HG02885 (cell line): ENCODE results near the gene SLC5A10.
"Not testable (repeated sequence)": the region's sequence is repeated elsewhere in the genome, so short reads cannot be mapped to it uniquely, and the experiment has no call there.

Source experiments
- ATAC-seq: cut with Tn5 transposase; IDR thresholded peaks from one replicate; pipeline ENCODE4 v1.9.1; 2021; ENCODE audit warnings: mild to moderate bottlenecking; ENCODE audit not compliant: unreplicated experiment, poor library complexity

SLC5A10 gene

DNA sequence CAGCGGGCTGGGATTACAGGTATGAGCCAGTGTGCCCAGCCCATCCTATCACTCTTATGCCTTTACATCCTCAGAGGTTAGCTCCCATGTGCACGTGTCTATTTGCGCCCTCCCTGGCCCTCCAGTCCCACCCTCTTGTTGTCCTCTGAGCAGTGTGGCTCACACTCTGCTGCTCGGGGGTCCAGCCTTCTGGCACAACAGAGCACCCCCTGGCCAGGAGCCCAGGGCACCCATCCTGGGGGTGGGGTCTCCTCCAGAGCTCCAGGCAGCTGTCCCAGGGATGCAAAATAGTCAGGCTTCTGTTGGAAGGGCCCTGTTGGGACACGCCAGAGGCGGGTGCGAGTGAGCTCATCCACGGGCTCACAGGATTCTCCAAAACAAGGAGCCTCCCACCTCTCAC lies 64.3 kb downstream of the SLC5A10 start:
- no peak for ATAC-seq

DNA sequence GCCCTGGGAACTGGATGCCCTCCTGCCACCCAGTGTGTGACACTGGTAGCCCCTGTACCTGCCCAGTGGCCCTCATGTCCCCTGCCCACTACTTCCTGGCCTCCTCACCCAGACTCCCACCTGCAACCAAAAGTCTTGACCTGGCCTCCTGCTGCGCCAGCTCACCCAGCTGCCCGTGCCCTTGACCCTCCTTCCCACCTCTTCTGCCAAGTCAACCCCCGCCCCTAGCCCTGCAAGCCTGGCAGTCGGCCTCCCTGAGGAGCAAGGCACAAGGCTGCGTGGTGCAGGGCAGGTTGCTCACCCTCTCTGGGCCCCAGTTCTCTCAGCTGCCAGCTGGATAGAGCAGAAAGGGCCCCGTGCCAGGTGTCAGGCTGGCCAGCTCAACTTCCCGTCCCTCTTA lies 64.9 kb downstream of the SLC5A10 start:
- no peak for ATAC-seq

DNA sequence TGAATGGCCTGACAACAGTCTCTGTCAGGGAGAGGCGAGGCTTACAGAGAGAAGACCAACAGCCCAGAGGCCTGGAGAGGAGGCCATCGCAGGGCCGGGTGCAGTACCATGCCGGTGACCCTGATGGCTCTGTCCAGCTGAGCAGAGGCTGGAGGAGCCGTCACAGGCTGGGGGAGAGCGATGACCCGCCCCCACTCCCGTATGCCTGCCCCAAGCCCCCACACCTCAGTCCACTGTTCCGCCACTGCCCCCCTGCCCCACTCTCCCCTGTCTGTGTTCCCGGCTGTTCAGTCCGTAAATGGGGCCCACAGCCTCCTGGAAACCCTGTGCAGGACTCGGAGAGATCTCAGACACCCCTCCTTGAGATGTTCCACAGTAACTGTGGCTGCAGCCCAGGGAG lies 65.4 kb downstream of the SLC5A10 start:
- ATAC-seq, result no peak

DNA sequence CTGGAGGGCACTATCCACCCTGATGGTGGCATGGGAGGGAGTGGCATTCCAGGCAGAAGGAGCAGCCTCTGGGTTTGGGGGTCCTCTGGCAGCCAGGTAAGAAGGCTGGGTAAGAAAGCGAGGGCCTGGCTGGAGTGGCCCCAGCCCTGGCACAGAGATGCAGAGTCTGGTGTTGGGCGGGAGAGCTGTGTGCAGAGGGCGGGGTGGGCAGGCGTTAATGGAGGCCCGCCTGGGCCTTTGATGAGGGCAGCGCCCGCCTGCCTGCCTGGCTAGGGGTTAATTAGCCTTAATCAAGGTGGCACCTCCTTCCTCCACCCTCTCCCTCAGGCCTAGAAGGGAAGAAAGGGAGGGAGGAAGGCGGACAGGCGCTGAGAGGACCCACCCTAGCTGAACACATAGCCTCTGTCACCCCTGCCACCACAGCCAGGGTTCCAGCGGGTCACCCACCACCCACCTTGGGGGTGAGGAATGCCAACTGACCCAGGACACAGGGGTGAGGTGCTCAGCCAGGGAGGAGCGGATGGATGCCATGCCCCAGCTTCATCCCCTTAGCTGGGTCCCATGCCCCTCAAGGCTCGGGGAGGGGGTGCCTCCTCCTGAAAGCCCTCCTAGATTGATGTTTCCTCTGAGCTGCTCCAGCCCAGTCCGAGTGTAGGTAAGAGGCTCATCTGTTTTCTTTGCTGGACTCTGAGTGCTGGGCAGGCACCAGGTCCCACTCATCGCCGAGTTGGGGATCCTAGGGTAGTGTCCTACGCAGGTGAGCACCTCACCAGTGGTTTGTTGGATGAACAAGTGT lies 66.0 kb downstream of the SLC5A10 start:
- no peak for ATAC-seq

DNA sequence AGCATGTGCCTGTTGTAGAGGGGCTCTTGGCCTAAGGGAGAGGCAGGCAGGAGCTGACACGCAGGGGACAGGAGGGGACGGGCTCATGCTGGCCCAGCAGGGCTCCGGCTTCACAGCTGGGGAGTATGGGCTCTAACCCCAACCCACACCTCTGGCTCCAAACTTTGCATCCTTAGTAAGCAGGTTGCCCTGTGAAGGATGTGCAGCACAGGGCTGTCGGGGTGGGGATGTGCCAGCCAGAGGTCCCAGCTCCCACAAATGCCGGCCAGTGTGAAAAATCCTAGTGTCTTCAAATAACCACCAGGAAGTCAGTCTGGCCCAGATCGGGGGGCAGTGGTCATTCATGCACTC lies 66.6 kb downstream of the SLC5A10 start:
- no peak for ATAC-seq

DNA sequence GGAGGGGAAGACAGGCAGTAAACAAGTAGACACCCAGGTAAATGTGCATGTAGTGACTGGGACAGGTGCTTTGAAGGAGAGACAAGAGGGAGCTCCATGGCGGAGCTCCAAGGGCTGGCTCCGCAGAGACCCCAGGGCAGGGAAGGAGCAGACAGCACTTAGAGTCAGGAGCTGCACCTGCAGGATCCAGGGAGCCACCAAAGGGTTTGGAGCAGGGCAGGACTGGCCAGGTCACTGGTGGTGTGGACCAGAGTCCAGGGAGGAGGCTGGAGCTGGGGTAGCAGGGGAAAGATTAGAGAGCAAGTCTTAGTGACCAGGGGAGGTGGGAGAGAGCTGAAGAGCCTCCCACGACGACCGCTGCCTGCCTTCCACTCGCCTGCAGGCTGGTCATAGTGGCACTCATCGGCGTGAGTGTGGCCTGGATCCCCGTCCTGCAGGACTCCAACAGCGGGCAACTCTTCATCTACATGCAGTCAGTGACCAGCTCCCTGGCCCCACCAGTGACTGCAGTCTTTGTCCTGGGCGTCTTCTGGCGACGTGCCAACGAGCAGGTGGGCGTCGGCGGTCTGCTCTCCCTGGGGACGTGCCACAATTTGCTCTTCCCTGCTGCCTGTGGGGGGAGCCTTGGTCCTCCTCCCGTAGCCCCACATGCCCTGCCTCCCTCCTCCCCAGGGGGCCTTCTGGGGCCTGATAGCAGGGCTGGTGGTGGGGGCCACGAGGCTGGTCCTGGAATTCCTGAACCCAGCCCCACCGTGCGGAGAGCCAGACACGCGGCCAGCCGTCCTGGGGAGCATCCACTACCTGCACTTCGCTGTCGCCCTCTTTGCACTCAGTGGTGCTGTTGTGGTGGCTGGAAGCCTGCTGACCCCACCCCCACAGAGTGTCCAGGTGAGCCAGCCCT lies 67.3 kb downstream of the SLC5A10 start:
- no peak for ATAC-seq

DNA sequence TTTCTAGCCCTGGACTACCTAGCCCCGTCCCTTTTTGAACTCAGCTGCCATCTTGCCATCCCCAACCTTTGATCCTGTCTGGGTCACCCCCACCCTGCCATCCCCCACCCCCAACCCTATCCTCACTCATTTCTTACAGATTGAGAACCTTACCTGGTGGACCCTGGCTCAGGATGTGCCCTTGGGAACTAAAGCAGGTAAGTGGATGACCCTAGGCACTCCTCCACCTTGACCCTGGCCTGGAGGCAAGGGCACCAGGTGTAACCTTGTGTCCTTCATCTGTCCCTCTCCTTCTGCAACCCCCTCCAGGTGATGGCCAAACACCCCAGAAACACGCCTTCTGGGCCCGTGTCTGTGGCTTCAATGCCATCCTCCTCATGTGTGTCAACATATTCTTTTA lies 68.1 kb downstream of the SLC5A10 start:
- no peak for ATAC-seq

DNA sequence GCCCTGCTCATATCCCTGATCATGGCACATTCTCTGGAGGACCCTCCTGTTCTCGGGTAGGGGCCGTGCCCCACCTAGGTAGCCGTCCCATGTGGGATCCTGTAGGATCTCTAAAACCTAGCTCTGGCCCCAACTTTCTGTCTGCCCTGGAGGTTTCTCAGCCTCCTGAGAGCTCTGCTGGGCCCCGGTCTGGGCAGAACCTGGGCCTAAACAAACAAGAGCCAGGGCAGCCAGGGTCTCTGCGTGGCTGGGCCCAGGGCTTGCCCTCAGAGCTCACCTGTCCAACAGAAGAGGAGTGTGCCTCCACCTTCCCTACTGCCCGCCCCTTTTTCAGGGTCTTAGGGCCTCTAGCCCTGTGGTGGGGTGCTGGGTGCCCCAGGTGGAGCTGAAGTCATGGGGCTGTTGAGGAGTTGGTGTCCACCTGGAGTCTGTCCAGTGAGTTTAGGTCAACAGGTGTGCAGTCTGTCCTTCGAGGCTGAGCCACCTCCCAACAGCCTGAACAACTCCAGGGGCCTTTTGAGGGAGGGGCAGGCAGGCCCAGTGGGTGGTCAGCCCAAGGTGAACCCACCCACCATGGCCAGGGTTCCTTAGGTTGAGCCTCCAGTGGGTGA lies 69.2 kb downstream of the SLC5A10 start:
- ATAC-seq, result not testable (repeated sequence)

DNA sequence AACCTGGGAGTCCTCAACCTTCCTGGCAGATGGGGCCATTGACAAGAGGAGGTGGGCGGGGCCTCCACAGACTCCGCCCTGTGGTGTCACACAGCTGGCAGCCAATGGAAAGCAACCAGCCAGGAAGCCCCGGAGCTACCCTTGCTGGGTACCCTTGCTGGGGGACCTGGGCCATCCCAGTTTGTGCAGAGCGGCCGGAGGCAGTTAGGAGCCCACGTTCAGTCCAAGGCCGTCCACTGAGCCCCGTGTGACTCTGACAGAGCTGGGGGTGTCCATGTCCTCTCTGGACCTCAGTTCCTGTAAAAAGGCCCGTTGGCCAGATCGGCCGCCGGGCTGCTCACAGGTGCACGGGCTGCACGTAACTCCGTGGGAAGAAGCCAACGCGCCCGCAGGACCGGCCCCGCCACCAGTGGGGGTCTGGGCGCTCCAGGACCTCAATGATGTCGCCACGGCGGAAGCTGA lies 69.7 kb downstream of the SLC5A10 start:
- ATAC-seq, result no peak

DNA sequence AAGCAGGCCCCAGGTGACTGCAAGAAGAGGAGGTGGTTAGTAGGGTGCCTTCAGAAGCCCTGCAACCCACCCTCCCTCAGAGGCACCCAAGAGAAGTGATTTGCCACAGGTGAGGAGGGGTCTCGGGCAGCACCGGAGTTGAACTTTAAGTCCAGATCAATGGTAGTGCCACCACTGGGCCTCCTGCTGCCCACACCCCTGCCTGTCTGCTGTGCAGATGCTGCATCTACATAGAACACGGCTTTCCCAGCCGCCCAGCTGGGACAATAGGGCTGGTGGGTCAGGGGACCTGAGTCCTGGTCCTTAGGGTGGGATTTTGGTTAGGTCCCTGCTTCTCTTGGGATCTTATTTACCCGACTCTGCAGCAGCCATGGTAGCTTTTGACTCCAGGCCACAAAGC lies 70.2 kb downstream of the SLC5A10 start:
- no peak for ATAC-seq

DNA sequence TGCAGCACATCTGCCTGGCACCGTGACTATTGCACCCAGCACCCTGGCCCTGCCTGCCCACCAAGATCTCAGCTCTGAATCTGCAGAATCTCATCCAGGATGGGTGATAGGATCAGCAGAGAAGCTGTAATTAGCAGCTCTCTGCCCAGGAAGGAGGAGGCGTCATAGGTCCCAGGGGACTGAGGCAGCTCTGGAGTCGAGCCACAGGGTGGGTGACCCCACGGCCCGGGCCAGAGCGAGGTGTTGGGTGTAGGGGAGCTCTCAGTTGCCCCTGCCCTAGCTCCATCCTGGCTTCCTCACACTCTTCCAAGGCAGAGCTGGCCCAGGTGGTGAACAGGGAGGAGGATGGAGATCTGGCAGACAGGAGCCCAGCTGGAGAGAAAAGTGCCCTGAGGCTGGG lies 70.8 kb downstream of the SLC5A10 start:
- ATAC-seq, result no peak

DNA sequence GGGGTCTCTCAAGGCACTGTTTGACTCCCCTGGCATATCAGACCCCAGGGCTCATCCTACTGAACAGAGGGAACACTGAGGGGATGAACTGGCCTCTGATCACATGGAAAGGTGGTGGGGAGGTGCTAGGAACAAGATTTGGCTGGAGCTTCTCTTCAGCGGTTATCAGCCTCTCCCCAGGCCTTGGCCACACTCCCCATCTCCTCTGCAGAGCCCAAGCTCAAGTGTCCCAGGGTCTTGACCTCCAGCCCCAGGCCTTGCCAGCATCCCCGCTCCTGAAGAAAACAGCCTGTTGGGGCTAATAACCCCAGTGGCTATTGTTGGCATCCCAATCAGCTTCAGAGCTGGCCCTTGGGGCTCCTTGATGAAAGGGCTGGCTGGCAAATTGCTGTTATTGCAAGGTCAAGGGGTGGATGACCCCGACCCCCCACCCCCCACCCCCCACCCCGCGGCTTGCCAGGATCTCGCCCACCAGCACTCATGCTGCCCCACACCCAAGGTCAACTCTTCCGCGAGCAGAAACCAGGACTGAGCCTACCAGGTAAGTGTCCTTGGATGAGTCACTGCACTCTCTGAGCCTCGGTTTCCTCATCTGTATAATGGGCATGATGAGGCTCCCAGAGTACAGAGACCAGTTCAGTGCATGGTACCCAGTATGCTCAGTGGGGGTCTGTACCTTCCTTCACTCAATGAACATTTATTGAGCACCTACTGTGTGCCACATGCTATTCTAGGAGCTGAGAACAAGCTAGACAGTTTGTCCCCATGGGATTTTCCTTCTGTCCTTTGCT lies 71.4 kb downstream of the SLC5A10 start:
- no peak for ATAC-seq

DNA sequence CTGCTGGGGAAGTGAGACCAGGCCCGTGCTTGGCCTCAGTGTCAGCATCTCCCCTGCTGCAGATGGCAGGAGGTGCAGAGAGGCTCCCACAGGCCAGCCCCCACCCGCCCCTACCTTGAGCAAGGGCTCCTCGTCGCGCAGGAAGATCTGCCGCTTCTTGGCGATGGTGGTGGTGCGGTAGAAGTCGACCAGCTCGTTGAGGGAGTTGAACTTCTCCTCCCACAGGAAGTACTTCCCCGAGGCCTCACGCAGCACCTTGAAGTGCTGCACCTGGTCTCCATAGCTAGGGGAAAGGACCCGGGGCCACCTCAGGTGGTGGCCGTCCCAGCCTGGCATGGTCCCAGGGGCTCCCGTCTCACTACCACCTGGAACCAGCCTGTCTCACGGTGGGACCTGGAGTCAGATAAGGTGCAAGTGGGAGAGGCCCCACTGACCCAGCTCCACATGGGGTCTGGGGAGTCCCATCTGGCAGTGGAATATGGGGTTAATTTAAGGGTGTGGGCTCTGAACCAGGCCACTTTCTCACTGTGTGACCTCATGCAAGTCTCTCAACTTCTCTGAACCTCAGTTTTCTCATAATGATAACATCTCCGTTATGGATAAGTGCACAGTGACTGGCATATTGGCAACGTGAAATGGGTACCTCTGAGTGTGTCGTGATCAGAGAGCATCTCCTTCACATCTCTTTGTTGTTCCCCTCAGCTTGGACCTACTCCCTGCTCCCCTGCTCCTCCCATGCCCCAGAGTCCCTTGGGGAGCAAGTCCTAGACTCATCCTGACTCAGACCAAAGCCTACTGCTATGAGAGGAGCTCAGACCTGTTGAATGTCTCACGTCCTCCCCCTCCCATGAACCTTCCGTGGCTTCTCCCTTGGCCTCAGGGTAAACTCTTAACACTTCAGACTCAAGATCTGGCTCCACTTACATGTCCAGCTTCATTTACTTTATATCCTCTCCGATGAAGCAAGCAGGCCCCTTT lies 72.4 kb downstream of the SLC5A10 start:
- ATAC-seq, result no peak

DNA sequence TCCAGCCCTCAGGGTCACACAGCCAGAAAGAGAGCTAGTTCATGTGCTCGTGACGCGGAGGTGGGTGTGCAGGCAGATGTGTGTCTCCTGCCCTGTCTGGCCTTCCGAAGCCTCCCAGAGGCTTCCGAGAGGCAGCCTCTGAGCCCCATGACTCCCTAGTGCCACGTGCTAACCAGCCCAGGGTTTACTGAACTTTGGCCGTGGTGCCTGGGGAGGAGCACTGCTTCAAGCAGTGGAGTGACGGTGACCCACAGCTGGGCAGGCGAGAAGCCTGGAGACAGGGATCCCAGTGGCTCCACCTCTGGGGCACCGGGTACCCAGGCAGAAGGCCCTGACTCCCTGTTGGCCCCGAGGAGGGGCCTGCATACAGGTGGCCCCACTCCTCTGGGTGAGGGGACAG lies 76.7 kb downstream of the SLC5A10 start:
- not testable (repeated sequence) for ATAC-seq

DNA sequence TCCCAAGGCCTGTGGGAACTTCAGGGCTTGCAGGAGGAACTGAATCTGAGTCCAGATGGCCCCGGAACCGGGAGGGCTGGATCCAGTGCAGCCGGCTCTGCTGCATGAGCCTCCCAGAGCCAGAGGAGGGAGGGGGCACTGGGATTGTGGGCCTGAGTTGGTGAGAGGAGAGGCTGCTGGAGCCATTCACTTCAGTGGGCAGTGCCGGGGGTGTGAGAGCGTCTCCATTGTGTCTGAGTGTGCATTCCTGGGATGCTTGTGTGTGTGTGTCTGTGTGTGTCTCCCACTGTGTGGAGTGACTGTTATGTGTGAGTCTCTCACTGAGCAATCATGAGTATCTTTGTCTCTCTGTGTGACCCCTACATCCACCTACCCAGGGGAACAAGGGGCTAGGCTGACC lies 77.8 kb downstream of the SLC5A10 start:
- not testable (repeated sequence) for ATAC-seq

DNA sequence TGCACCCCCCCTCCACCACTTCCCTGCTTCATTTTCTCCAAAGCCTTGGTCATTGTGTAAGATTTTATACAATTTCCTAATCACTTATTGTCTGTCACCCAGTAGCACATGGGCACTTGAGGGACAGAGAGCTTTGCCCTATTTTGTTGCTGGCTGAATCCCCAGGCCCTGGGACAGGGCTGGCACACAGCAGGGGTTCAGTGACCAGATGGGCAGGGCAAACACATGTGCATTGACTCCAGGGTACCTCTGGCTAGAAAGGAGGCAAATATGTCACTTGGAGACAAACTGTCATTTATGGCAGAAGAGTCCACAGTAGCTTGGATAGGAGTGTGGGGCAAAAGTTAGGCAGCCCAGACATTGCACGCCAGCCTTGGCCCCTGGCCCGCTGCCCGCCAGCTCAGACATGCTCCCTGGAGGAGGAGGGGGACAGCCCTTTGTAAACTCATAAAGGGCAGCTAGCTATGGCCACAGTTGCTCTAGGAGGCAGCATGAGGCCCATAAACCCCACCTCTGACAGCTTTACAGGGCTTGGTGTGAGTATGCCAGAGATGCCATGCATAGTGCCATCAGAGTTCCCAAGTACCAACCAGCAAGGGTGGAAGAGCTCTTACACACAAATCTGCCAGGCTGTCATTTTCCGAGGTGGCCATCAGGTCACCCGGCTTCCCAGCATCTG lies 78.9 kb downstream of the SLC5A10 start:
- ATAC-seq, result not testable (repeated sequence)

DNA sequence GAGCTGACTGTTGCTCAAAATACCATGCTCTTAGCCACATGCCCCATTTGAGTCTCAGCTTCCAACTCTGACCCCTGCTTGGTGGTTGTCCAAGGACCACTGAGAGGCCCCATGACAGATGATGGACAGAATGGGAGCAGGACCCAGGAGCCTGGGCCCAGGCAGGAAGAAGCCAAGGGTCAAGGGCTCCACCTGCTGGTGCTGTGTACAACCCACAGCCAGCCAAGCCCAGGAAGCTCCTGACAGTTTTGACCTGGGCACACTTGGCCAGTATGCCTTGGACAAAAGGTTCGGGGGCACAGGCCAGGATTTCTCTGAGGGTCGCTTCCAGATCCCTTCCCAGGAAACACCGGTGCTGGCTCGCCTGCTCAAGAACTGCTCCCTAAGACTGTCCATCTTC lies 79.8 kb downstream of the SLC5A10 start:
- ATAC-seq, result peak; percentile 52

DNA sequence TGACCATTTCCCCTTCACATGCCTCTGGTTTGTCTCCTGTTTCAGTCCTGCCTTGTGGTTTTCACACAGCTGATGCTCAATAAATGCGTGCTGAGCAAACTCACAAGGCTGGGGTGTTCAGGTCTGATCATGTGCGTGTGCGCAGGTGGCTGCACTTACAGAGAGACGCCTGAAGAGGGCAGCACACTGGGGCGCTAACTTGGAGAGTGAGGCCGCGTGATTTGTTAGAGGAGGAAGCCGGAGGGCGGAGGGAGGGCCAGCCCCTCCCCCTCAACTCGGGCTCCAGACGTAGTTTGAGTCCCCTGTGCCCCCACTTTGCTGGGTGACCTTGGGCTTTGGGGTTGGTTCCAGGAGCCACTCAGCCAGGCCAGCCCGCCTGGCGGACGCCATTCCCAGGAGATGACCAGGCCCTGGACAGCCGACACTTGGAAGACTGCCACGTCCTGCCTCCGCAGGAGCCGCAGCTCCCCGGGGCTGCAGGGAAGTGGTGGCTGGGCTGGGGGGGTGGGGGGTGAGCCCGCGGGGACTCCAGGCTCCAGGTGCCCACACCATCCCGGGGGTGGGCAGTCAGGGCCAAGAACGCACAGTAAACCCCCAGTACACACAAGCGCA lies 80.5 kb downstream of the SLC5A10 start:
- ATAC-seq, result peak; percentile 66
